Peyer's patch (tissue), 4 donors: ENCODE results near the gene ZFPM1.

Experiments used
- POLR2A ChIP-seq, 2 donors: fragments of 450-650 bp; IDR thresholded peaks; one replicate each; pipeline ENCODE4 v1.5.1; 2017; ENCODE audit warnings: antibody characterized with exemption in 2 of 2, mild to moderate bottlenecking in 2 of 2, moderate library complexity in 2 of 2
- TF ChIP-seq, protein P1 (sequence below), 6 experiments: fragments of 450-650 bp in 4 of 6; fragments of 200-600 bp in 2 of 6; sonication (generic) in 1 of 6; IDR thresholded peaks; one replicate each; pipeline ENCODE4 v1.5.1; 2017 to 2019; ENCODE audit warnings: antibody characterized with exemption in 6 of 6, mild to moderate bottlenecking in 3 of 6, moderate library complexity in 1 of 6

DNA sequence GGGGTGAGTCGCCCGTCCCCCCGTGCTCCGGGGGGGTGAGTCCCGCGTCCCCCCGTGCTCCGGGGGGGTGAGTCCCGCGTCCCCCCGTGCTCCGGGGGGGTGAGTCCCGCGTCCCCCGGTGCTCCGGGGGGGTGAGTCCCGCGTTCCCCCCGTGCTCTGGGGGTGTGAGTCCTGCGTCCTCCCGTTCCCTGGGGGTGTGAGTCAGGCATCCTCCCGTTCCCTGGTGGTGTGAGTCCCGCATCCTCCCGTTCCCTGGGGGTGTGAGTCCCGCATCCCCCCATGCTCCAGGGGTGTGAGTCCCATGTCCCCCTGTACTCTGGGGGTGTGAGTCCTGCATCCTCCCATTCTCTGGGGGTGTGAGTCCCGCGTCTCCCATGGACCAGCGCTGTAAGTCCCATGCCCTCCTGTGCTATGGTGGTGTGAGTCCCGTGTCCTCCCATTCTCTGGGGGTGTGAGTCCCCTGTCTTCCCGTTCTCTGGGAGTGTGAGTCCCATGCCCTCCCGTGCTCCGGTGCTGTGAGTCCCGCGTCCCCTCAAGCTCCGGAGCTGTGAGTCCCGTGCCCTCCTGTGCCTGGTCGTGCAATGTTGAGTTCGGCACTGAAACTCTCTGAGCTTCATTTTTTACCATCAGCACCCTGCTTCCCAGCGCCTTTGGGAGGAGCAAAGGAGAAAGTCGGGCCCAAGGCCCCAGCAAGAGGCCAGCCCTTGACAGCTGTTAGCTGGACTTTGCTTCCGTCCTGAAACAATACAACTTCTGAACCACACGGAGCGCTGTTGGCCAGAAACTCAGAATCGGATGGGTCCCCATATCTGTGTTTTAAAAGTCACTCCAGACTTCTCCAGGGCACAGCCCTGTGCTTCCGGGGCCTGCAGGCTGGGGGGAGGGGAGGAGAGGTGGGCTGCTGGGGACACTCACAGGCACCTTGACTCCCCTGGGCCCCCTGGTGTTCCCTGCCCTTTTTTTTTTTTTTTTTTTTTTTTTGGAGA is 105.7 kb downstream of the ZFPM1 start:
- TF ChIP-seq, protein P1, sequence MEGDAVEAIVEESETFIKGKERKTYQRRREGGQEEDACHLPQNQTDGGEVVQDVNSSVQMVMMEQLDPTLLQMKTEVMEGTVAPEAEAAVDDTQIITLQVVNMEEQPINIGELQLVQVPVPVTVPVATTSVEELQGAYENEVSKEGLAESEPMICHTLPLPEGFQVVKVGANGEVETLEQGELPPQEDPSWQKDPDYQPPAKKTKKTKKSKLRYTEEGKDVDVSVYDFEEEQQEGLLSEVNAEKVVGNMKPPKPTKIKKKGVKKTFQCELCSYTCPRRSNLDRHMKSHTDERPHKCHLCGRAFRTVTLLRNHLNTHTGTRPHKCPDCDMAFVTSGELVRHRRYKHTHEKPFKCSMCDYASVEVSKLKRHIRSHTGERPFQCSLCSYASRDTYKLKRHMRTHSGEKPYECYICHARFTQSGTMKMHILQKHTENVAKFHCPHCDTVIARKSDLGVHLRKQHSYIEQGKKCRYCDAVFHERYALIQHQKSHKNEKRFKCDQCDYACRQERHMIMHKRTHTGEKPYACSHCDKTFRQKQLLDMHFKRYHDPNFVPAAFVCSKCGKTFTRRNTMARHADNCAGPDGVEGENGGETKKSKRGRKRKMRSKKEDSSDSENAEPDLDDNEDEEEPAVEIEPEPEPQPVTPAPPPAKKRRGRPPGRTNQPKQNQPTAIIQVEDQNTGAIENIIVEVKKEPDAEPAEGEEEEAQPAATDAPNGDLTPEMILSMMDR (IDR thresholded peaks at IDR 0.05) = peak in 4 of 6 experiments; percentile 31 to 82 (median 75)
- TF ChIP-seq POLR2A (IDR thresholded peaks at IDR 0.05) = no peak
